ENCODE results near the gene PXK. TPM values are rescaled to one million over a fixed set of nuclear protein-coding genes. Genes with fewer than 3 reads are reported as not detected.

Gene PXK
- polyA plus RNA-seq, 3 donors, result 31.5 to 54.0 (median 52.9) TPM

DNA sequence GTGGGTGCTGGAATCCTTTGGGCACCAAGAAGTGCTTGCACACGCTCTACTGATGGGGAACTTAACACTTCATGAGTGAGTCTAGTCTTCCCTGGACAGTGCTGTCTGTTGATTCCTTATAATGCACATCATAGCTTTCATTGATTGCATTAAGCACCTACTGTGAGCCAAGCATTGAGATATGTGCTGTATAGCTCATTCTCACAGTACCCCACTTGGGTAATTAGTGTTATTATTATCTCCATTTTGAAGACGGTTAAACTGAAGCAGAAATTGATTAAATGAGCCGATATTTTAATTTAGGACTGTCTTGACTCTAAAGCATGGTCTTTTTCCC lies 101.4 kb downstream of the PXK start:
- peaks cover 15 to 18% of the 10 kb centered on the region in 2 donors for H3K4me1 ChIP-seq (ENCODE audit: control insufficient read depth in 1 of 2, insufficient read depth in 2 of 2, low read length in 2 of 2)
- H2AFZ ChIP-seq (ENCODE audit: insufficient read depth, low read depth, low read length, poor library complexity, severe bottlenecking), result peak overlapping the region; percentile 96
- H3K4me3 ChIP-seq (replicated peaks in 1 of 3; ENCODE audit: low read depth in 2 of 3, low read length in 3 of 3), result peak overlapping the region; percentile 93 to 98 (median 96)
- Mint-ChIP-seq H3K4me3 (peak overlapping the region; percentile 76 to 90), H3K4me1 (peaks cover 19% of the 10 kb centered on the region), H3K9me3 (no peaks in the 10 kb centered on the region), H3K27me3 (ENCODE audit: low read depth in 3 of 3) (peaks cover 0 to 1% (median 0%) of the 10 kb centered on the region in 3 donors), H3K36me3 (peaks cover 25 to 29% of the 10 kb centered on the region in 2 donors), H3K27ac (peak overlapping the region; percentile 20 to 92 (median 81))
- intact Hi-C loops (cut with micrococcal nuclease), result loop anchor here (5.0 to 10.0 kb wide), 3 partner anchors 33 to 101 kb away; partner anchors contain the start of genes ACOX2 (in 1 of the 2) and KCTD6 (in 1 of the 2)
- H3K27ac ChIP-seq (ENCODE audit: low read depth in 1 of 2, low read length in 2 of 2), result peak overlapping the region in 1 of 2 donors; percentile 91
- WGBS (ENCODE audit: insufficient coverage), result 50% methylated on average over 2 of the region's 3 CpGs
- DNase-seq, result no peak
- TF ChIP-seq, protein P1, sequence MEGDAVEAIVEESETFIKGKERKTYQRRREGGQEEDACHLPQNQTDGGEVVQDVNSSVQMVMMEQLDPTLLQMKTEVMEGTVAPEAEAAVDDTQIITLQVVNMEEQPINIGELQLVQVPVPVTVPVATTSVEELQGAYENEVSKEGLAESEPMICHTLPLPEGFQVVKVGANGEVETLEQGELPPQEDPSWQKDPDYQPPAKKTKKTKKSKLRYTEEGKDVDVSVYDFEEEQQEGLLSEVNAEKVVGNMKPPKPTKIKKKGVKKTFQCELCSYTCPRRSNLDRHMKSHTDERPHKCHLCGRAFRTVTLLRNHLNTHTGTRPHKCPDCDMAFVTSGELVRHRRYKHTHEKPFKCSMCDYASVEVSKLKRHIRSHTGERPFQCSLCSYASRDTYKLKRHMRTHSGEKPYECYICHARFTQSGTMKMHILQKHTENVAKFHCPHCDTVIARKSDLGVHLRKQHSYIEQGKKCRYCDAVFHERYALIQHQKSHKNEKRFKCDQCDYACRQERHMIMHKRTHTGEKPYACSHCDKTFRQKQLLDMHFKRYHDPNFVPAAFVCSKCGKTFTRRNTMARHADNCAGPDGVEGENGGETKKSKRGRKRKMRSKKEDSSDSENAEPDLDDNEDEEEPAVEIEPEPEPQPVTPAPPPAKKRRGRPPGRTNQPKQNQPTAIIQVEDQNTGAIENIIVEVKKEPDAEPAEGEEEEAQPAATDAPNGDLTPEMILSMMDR (IDR thresholded peaks at IDR 0.05), result no peak
- peak overlapping the region; percentile 15 for H3K9ac ChIP-seq (ENCODE audit: insufficient read depth, low read length, poor library complexity, severe bottlenecking)
- H3K36me3 ChIP-seq (replicated peaks in 1 of 2; ENCODE audit: control insufficient read depth in 1 of 2, insufficient read depth in 2 of 2, low read length in 2 of 2), result peaks cover 30% of the 10 kb centered on the region in 2 donors
- H3K9me3 ChIP-seq (replicated peaks in 1 of 2; ENCODE audit: control insufficient read depth in 1 of 2, insufficient read depth in 1 of 2, low read length in 2 of 2), result no peaks in the 10 kb centered on the region
- H3K27me3 ChIP-seq (ENCODE audit: control insufficient read depth in 2 of 2, insufficient read depth in 2 of 2, low read length in 2 of 2), result no peaks in the 10 kb centered on the region
- peaks cover 16% of the 10 kb centered on the region for H4K20me1 ChIP-seq (ENCODE audit: insufficient read depth, low read length)
- peak overlapping the region; percentile 87 for H3K4me2 ChIP-seq (replicated peaks; ENCODE audit: extremely low read depth, low read length, poor library complexity, severe bottlenecking)
- peaks cover 25% of the 10 kb centered on the region for H3K79me2 ChIP-seq (ENCODE audit: insufficient read depth, low read length)

DNA sequence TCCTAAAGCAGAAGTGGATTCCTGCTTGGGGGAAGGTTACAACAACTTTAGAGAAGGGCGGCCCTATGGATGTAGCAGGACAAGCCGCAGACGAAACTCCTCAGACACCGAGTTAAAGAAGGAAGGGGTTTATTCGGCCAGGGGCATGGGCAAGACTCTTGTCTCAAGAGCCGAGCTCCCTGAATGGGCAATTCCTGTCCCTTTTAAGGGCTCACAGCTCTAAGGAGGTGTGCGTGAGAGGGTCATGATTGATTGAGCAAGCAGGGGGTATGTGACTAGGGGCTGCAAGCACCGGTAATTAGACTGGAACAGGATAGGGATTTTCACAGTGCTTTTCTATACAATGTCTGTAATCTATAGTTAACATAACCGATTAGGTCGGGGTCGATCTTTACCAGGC lies 101.8 kb downstream of the PXK start:
- Histone ChIP-seq H3K4me1 (ENCODE audit: control insufficient read depth in 1 of 2, insufficient read depth in 2 of 2, low read length in 2 of 2) (peaks cover 15 to 18% of the 10 kb centered on the region in 2 donors), H3K79me2 (ENCODE audit: insufficient read depth, low read length) (peaks cover 25% of the 10 kb centered on the region), H2AFZ (ENCODE audit: insufficient read depth, low read depth, low read length, poor library complexity, severe bottlenecking) (peak overlapping the region; percentile 96), H3K27ac (ENCODE audit: low read depth in 1 of 2, low read length in 2 of 2) (no peak overlapping the region), H3K9me3 (replicated peaks in 1 of 2; ENCODE audit: control insufficient read depth in 1 of 2, insufficient read depth in 1 of 2, low read length in 2 of 2) (no peaks in the 10 kb centered on the region), H3K9ac (ENCODE audit: insufficient read depth, low read length, poor library complexity, severe bottlenecking) (no peak overlapping the region), H3K36me3 (replicated peaks in 1 of 2; ENCODE audit: control insufficient read depth in 1 of 2, insufficient read depth in 2 of 2, low read length in 2 of 2) (peaks cover 26 to 27% of the 10 kb centered on the region in 2 donors), H3K4me3 (replicated peaks in 1 of 3; ENCODE audit: low read depth in 2 of 3, low read length in 3 of 3) (no peak overlapping the region), H4K20me1 (ENCODE audit: insufficient read depth, low read length) (peaks cover 16% of the 10 kb centered on the region), H3K27me3 (ENCODE audit: control insufficient read depth in 2 of 2, insufficient read depth in 2 of 2, low read length in 2 of 2) (no peaks in the 10 kb centered on the region), H3K4me2 (replicated peaks; ENCODE audit: extremely low read depth, low read length, poor library complexity, severe bottlenecking) (no peak overlapping the region)
- Mint-ChIP-seq H3K27ac (peak overlapping the region in 1 of 7 donors; percentile 84), H3K4me3 (no peak overlapping the region), H3K4me1 (peaks cover 19% of the 10 kb centered on the region), H3K27me3 (ENCODE audit: low read depth in 3 of 3) (peaks cover 0 to 1% (median 0%) of the 10 kb centered on the region in 3 donors), H3K9me3 (no peaks in the 10 kb centered on the region), H3K36me3 (peaks cover 21 to 25% of the 10 kb centered on the region in 2 donors)
- no peak for DNase-seq
- intact Hi-C loops (cut with micrococcal nuclease), result loop anchor here (5.0 to 10.0 kb wide), 3 partner anchors 33 to 100 kb away; partner anchors contain the start of genes ACOX2 (in 1 of the 2) and KCTD6 (in 1 of the 2)
- TF ChIP-seq, protein P1 (IDR thresholded peaks at IDR 0.05), result no peak
- no CpG with 5 or more reads among the region's 11 CpGs for WGBS (ENCODE audit: insufficient coverage)
